Common myeloid progenitor, CD34-positive (primary cell): Measurements from ENCODE around the gene PCGF2.

ENCODE experiments used
- CTCF ChIA-PET: fragments of 350-600 bp; sonication (Branson Sonifier 250); formaldehyde crosslinking; loops from one replicate; lab custom pipeline; 2021; ENCODE audit warnings: antibody characterized with exemption; lab: Charles Lee
- POLR2A ChIA-PET: fragments of 350-600 bp; sonication (Branson Sonifier 250); formaldehyde crosslinking; loops from one replicate; lab custom pipeline; 2021; ENCODE audit warnings: antibody characterized with exemption; lab: Charles Lee
- DNase-seq, 3 donors: peaks; one replicate each; pipeline versions ENCODE4 v3.0.0 to v3.0.0-alpha.2; 2013
- H3K27ac ChIP-seq, 2 experiments: 1 replicate in 1 of 2; 2 replicates in 1 of 2; pipeline ENCODE4 v1.7.0; 2013; ENCODE audit warnings: inconsistent platforms in 2 of 2, low read length in 2 of 2, mild to moderate bottlenecking in 2 of 2, low read depth in 1 of 2, moderate library complexity in 1 of 2; ENCODE audit not compliant: severe bottlenecking in 2 of 2, insufficient read depth in 1 of 2, poor library complexity in 1 of 2
- H3K27me3 ChIP-seq, 5 experiments: replicated peaks in 2 of 5; 1 replicate in 3 of 5; 2 replicates in 2 of 5; pipeline versions ENCODE4 v1.6.1 to v1.7.0; 2013; ENCODE audit warnings: low read length in 4 of 5, mild to moderate bottlenecking in 2 of 5, moderate library complexity in 2 of 5, inconsistent platforms in 1 of 5; ENCODE audit not compliant: insufficient read depth in 5 of 5, control insufficient read depth in 4 of 5
- H3K36me3 ChIP-seq, 4 experiments: 1 replicate in 2 of 4; 2 replicates in 2 of 4; pipeline versions ENCODE4 v1.6.1 to v1.7.0; 2013; ENCODE audit warnings: low read length in 3 of 4, control low read depth in 1 of 4, mild to moderate bottlenecking in 1 of 4; ENCODE audit not compliant: control insufficient read depth in 4 of 4, insufficient read depth in 4 of 4
- H3K4me1 ChIP-seq, 4 experiments: 1 replicate in 3 of 4; 2 replicates in 1 of 4; pipeline versions ENCODE4 v1.6.1 to v1.7.1; 2013; ENCODE audit warnings: low read length in 3 of 4, mild to moderate bottlenecking in 3 of 4, control low read depth in 1 of 4, inconsistent platforms in 1 of 4, moderate library complexity in 1 of 4; ENCODE audit not compliant: control insufficient read depth in 4 of 4, insufficient read depth in 4 of 4; ENCODE audit errors: control extremely low read depth in 1 of 4
- H3K4me3 ChIP-seq, 7 experiments: 1 replicate in 4 of 7; 2 replicates in 3 of 7; pipeline versions ENCODE4 v1.5.1 to v1.7.0; 2013; ENCODE audit warnings: mild to moderate bottlenecking in 7 of 7, low read length in 6 of 7, moderate library complexity in 6 of 7, inconsistent platforms in 2 of 7, low read depth in 2 of 7, control low read depth in 1 of 7; ENCODE audit not compliant: insufficient read depth in 4 of 7, control insufficient read depth in 1 of 7; ENCODE audit errors: extremely low read depth in 1 of 7
- H3K9me3 ChIP-seq, 5 experiments: 1 replicate in 4 of 5; 2 replicates in 1 of 5; pipeline versions ENCODE4 v1.6.1 to v1.7.1; 2013; ENCODE audit warnings: low read length in 4 of 5, mild to moderate bottlenecking in 2 of 5, inconsistent platforms in 1 of 5, low read depth in 1 of 5, moderate library complexity in 1 of 5; ENCODE audit not compliant: control insufficient read depth in 4 of 5, insufficient read depth in 2 of 5; ENCODE audit errors: control extremely low read depth in 1 of 5
- WGBS: methylation state at CpG from one replicate; pipeline ENCODE4 v1.1.5; 2013; ENCODE audit not compliant: insufficient coverage; 5-methylcytosine and 5-hydroxymethylcytosine counted together

Gene PCGF2

GRCh38 chr17:38777641-38778250, 29.6 kb upstream of the PCGF2 start:
- no peak overlapping the region for H3K4me3 ChIP-seq
- H3K4me1 ChIP-seq: no peaks in the 10 kb centered on the region
- H3K36me3 ChIP-seq: peaks cover 47 to 87% (median 72%) of the 10 kb centered on the region in 4 experiments
- 88% methylated on average over 7 of the region's 7 CpGs for WGBS
- ChIA-PET CTCF (no interaction called here), POLR2A (interaction anchor here (1.4 kb wide), 1 partner anchor 16 kb away, joined by 3 read pairs; no protein-coding TSS in a partner anchor)
- DNase-seq: no peak
- H3K27me3 ChIP-seq: no peaks in the 10 kb centered on the region
- H3K27ac ChIP-seq: no peak overlapping the region
- H3K9me3 ChIP-seq: no peaks in the 10 kb centered on the region

DNA sequence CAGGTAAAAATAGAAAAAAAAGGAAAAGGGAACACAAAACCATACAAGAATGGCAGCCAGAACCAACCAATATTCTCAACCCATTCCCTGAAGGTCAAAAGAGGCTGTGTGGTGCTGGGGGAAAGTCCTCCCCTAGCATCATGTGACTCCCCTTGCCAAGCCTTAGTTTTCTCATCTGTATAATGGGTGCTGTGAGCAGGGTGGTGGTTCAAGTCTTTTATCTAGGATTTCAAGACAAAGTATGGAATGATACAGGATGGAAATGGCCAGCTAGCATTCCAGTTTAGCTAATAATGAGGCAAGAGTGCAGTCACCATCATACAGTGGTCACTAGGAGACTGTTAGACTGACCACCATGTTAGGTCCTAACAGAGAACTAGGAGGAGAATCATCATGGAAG, 25.1 kb upstream of the PCGF2 start:
- H3K36me3 ChIP-seq: peaks cover 27 to 85% (median 61%) of the 10 kb centered on the region in 4 experiments
- no peaks in the 10 kb centered on the region for H3K4me1 ChIP-seq
- no peaks in the 10 kb centered on the region for H3K27me3 ChIP-seq
- CTCF ChIA-PET: interaction anchor here (2.0 kb wide), 1 partner anchor 15 kb away, joined by 7 read pairs; no protein-coding TSS in a partner anchor
- no peak for DNase-seq
- POLR2A ChIA-PET: no interaction called here
- no peaks in the 10 kb centered on the region for H3K9me3 ChIP-seq
- no peak overlapping the region for H3K27ac ChIP-seq
- H3K4me3 ChIP-seq: no peak overlapping the region

- Histone ChIP-seq H3K4me1 (no peaks in the 10 kb centered on the region), H3K9me3 (no peaks in the 10 kb centered on the region), H3K36me3 (peaks cover 18 to 94% (median 65%) of the 10 kb centered on the region in 4 experiments), H3K27ac (no peak overlapping the region), H3K27me3 (no peaks in the 10 kb centered on the region), H3K4me3 (no peak overlapping the region)
- no peak for DNase-seq
- WGBS: 86% methylated on average over 5 of the region's 6 CpGs
- ChIA-PET POLR2A (no interaction called here), CTCF (no interaction called here)
These were observed 20.3 kb upstream of the PCGF2 start for GRCh38 chr17:38768417-38768816.

- Histone ChIP-seq H3K4me1 (no peaks in the 10 kb centered on the region), H3K4me3 (no peak overlapping the region), H3K27ac (no peak overlapping the region), H3K36me3 (peaks cover 18 to 92% (median 70%) of the 10 kb centered on the region in 4 experiments), H3K27me3 (no peaks in the 10 kb centered on the region), H3K9me3 (no peaks in the 10 kb centered on the region)
- ChIA-PET POLR2A (no interaction called here), CTCF (interaction anchor here (1.0 to 1.3 kb wide), 4 partner anchors 9 to 23 kb away, joined by 3 read pairs; no protein-coding TSS in a partner anchor)
- DNase-seq: no peak
- WGBS: 90% methylated on average over 5 of the region's 5 CpGs
These were observed 18.2 kb upstream of the PCGF2 start for GRCh38 chr17:38766341-38766740.

GRCh38 chr17:38762231-38762630, 14.1 kb upstream of the PCGF2 start:
- ChIA-PET CTCF (interaction anchor here (0.7 to 1.7 kb wide), 6 partner anchors 10 to 221 kb away, joined by 3 to 6 read pairs (median 4); no protein-coding TSS in a partner anchor), POLR2A (interaction anchor here (1.6 kb wide), 1 partner anchor 16 kb away, joined by 3 read pairs; no protein-coding TSS in a partner anchor)
- Histone ChIP-seq H3K27ac (no peak overlapping the region), H3K27me3 (no peaks in the 10 kb centered on the region), H3K4me1 (no peaks in the 10 kb centered on the region), H3K4me3 (no peak overlapping the region), H3K36me3 (peaks cover 21 to 81% (median 63%) of the 10 kb centered on the region in 4 experiments), H3K9me3 (no peaks in the 10 kb centered on the region)
- DNase-seq: no peak
- 100% methylated on average over 1 of the region's 3 CpGs for WGBS

DNA sequence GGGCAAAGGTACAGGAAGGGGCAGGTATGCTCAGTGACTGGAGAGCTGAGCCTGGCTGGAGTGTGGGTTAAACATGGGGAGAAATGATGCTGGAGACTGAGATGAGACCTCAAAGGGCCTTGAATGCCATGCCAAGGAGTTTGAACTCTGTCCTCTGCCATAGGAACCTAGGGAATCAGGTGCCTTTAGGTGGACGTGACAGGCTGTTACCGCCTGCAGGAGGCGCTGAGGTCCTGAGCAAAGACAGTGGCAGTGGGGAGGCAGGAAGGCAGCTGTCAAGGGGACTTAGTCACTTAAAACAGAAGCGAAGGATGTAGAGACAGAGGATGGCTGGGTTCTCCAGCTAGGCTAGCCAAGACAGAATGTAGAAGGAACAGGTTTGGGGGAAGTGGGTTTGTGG, 13.5 kb upstream of the PCGF2 start:
- ChIA-PET CTCF (interaction anchor here (0.7 to 1.8 kb wide), 8 partner anchors 8 to 221 kb away, joined by 3 to 6 read pairs (median 4); no protein-coding TSS in a partner anchor), POLR2A (interaction anchor here (1.6 kb wide), 1 partner anchor 17 kb away, joined by 3 read pairs; no protein-coding TSS in a partner anchor)
- Histone ChIP-seq H3K36me3 (peaks cover 21 to 76% (median 61%) of the 10 kb centered on the region in 4 experiments), H3K9me3 (no peaks in the 10 kb centered on the region), H3K27ac (no peak overlapping the region), H3K27me3 (no peaks in the 10 kb centered on the region), H3K4me3 (no peak overlapping the region), H3K4me1 (no peaks in the 10 kb centered on the region)
- 91% methylated on average over 4 of the region's 4 CpGs for WGBS
- peak; percentile 29 to 66 (median 65) for DNase-seq

DNA sequence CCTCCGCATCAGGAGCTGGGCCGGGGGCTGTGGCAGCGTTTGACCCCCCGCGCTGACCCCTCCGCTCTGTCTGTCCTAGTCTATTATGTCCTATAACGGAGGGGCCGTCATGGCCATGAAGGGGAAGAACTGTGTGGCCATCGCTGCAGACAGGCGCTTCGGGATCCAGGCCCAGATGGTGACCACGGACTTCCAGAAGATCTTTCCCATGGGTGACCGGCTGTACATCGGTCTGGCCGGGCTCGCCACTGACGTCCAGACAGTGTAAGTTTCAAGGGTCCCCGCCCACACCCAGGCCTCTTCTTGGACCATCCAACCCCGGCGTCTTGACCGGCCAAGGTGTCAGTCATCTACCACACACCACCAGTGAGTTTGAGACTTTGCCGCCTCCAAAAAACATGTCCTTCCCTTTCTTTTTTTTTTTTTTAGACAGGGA, 5.0 kb upstream of the PCGF2 start:
- DNase-seq: no peak
- Histone ChIP-seq H3K36me3 (peaks cover 11 to 31% (median 19%) of the 10 kb centered on the region in 4 experiments), H3K27me3 (peaks cover 11 to 34% (median 20%) of the 10 kb centered on the region in 5 experiments), H3K27ac (peak overlapping the region; percentile 88 to 92), H3K9me3 (no peaks in the 10 kb centered on the region), H3K4me3 (peak overlapping the region; percentile 82 to 100 (median 96)), H3K4me1 (peaks cover 5 to 48% (median 46%) of the 10 kb centered on the region in 4 experiments)
- CTCF ChIA-PET: interaction anchor here (1.6 kb wide), 1 partner anchor 18 kb away, joined by 4 read pairs; no protein-coding TSS in a partner anchor
- POLR2A ChIA-PET: interaction anchor here (1.7 kb wide), 1 partner anchor 46 kb away, joined by 5 read pairs; the partner anchor contains the start of gene PIP4K2B
- 16% methylated on average over 17 of the region's 22 CpGs for WGBS
